Activated CD4-positive, alpha-beta T cell treated with anti-CD3 and anti-CD28 coated beads, Interleukin-2, Interleukin-6, amounts not matched to agents 100 ng/mL and 50 ng/mL, durations not matched to agents 16 hours and 8 hours (primary cell): ENCODE measurements around the gene CNNM1.

Source experiments
- DNase-seq: peaks from one replicate; pipeline ENCODE4 v3.0.0-alpha.2; 2020

Gene CNNM1

GRCh38 chr10:99329304-99329553 lies at the start of gene CNNM1:
TSS of gene CNNM1 (plus strand) at chr10:99329356. CDS start at chr10:99329388, 32 bp downstream.
- DNase-seq, result peak; percentile 48

DNA sequence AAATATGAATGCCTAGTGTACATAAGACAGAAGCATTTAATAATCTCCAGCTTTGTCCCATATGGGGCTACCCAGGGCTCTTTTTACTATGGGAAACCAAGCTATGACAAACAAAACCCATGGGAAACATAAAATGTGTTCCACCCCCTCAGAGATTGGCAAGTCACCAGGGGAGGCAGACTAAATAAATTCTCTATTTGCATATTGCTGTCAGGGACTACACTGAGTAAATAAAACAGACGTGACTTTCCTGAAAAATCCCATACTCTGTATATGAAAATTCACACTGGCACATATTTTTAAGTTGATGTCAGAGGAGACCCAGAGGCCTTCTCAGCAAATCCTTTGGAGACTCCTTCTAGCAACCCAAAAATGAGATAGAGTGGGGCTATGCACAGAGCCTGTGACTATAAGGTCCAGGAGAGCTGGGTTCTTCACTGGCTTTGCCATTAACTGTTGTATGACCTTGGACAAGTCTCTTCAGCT lies 49.5 kb upstream of the CNNM1 start:
- no peak for DNase-seq

GRCh38 chr10:99280472-99280871 lies 48.7 kb upstream of the CNNM1 start:
- no peak for DNase-seq

DNA sequence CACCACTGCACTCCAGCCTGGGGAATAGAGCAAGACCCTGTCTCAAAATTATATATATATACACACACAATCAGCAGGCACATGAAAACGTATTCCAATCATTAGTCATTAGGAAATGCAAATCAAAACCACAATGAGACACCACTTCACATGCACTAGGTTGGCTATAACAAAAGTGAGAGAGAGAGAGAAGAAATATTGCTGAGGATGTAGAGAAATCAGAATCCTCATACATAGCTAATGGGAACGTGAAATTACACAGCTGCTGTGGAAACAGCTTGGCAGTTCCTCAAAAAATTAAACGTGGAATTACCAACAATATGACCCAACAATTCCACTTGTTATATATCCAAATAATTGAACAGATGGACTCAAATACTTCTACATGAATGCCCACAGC lies 43.3 kb upstream of the CNNM1 start:
- no peak for DNase-seq

- no peak for DNase-seq
These were observed 38.9 kb upstream of the CNNM1 start for GRCh38 chr10:99290306-99290705.

DNA sequence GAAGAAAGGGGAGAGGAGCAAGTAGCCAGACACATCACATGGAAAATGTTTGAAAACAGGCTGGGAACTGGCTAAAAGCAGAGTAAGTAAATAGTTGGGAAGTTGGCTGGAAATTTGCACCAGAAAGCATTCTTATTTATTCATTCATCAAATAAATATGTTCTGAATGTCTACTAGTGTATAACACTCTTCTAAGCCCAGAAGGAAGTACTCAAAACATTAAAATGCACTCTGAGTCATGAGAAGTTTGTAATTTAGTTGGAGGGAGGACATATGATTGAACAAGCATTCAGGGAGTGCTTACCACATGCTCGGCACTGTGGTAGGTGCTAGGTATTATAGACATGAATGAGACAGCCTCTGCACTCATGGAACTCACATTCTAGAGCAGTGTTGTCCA lies 37.0 kb upstream of the CNNM1 start:
- DNase-seq, result no peak

GRCh38 chr10:99296605-99297004 lies 32.6 kb upstream of the CNNM1 start:
- DNase-seq, result no peak

DNA sequence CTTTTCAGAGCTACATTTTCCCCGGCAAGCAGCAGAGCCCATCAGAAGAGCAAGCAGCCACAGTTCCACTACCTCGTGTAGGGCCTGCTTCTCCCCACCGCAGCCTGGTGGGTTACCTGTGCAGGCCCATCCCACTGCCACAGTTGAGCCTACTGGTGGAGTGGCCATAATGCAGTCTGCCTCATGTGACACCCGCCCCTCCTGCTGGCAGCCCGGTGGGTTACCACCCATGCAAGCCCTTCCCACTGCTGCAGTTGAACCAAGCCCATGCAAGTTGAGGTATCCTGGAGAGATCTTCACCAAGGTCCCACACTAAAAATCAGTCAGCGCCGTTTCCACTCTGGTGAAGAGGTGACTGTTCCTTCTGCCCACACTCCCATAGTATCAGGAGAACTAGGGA lies 32.1 kb upstream of the CNNM1 start:
- DNase-seq, result no peak

DNA sequence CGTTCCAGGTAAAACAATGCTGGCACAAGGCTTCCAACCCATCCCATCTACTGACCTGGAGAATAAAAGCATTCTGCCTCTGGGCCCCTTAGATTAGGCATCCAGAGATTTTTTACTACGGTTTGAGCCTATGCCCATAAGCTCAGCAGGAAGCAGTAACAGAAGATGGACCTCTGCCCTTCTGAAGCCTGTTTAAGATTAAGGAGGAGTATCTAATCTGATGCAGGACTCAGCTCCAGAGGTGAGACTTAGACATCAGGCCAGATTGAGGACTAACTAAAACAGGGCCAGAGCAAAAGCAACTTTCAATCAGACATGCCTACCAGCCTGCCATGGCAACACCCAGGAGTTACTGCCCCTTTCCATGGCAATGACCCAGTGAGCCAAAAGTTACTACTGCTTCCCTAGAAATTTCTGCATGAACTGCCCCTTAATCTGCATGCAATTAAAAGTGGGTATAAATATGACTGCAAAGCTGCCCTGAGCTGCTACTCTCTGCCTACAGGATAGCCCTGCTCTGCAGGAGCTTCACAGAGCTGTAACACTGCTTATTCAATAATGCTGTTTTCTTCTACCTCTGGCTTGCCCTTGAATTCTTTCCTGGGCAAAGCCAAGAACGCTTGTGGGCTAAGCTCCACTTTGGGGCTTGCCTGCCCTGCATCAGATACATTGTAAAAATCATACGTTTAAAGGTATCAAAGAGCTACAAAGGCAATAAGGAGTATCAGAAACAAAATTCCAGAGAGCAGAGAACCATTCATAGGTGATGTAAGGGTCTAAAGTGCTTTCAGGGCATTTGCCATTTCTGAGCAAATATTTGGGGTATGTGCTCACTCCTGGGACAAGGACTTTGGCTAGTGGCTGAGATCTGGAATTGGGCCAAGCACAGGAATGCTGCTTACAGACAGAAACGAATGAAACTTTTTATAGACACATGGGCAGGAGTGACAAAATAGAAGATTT lies 25.0 kb upstream of the CNNM1 start:
- no peak for DNase-seq

GRCh38 chr10:99304862-99305229 lies 24.3 kb upstream of the CNNM1 start:
- no peak for DNase-seq

GRCh38 chr10:99312501-99312900 lies 16.7 kb upstream of the CNNM1 start:
- no peak for DNase-seq

DNA sequence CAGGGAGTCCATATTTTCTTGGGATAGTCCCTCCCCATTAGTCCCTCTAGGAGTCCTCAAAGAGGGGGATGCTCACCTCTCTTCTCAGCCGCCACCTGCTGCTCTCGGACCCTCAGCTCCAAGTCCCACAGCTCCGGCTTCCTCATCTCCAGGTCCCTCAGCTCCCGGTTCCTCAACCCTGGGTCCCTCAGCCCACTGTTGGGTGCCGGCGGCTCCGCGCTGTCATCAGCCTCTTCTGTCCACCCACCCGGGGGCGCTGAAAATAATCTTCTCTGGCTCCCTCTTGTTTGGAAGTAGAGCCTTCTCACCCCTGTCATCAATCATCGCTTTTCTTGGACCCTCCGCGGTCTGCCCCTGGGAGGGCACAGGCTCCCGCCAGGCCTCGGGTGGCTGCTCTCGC lies 13.3 kb upstream of the CNNM1 start:
- no peak for DNase-seq

DNA sequence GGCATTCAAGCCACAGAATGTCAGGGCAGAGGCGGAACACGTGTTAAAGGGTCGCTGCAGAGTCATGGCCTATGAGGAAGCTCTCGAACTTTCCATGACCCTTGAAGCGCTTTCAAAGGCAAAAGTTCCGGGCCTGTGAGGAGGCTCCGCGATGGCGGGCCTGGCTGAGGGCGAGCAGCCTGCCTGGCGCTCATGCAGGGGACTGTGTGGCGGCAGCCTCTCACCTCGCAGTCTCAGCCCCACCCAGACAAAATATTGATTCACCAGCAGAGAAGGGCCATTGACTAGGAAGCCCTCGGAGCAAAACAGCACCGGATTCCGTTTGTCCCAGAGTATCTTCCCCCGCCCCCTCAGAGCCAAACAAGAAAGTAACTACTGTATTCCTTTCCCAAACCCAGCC lies 12.8 kb upstream of the CNNM1 start:
- no peak for DNase-seq

DNA sequence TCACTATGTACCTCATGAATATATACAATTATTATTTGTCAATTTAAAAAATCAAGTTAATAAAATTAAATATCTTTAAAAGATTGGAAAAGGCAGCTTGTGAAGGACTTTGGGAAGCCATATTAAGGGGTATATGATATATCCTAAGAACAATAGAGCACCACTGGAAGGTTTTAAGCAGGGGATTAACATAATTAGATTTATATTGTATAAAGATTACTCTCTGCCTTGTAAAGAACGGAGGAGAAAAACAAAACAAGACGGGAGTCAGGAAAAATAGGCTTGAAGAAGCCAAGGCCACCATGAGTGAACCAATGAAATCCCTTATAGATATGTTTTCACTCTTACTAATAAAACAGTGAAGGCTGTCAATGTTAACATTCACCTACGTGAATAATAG lies 11.1 kb upstream of the CNNM1 start:
- no peak for DNase-seq

DNA sequence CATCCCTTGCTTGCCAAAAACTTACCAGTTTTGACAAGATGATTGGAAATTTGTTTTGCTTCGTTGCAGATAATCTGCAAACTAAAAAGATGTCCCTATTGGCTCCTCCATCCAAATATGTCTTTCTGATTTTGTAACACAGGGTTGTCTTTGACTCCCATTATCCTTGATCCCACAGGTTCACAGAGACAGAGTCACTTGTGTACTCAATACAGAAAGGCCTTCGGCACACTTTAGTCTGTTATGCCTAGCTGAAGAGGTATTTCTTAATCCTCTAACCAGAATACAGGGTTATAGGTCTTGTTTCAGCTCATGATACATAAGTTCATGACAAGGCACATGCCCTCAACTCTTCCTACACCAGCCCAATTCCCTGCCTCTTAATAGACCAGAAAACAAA lies 10.7 kb upstream of the CNNM1 start:
- DNase-seq, result no peak

GRCh38 chr10:99325281-99325680 lies 3.9 kb upstream of the CNNM1 start:
- no peak for DNase-seq

DNA sequence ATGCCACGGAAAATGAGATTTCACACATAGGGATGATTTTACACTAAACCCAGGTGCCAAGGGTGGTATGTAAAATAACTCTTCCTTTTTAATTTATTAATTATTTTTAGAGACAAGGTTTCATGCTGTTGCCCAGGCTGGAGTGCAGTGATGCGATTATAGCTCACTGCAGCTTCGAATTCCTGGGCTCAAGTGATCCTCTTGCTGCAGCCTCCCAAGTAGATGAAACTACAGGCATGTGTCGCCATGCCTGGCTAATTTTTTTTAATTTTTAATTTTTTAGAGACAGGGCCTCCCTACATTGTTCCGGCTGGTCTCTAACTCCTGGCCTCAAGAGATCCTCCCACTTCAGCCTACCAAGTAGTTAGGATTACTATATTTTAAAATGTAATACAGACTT lies 2.3 kb upstream of the CNNM1 start:
- no peak for DNase-seq

DNA sequence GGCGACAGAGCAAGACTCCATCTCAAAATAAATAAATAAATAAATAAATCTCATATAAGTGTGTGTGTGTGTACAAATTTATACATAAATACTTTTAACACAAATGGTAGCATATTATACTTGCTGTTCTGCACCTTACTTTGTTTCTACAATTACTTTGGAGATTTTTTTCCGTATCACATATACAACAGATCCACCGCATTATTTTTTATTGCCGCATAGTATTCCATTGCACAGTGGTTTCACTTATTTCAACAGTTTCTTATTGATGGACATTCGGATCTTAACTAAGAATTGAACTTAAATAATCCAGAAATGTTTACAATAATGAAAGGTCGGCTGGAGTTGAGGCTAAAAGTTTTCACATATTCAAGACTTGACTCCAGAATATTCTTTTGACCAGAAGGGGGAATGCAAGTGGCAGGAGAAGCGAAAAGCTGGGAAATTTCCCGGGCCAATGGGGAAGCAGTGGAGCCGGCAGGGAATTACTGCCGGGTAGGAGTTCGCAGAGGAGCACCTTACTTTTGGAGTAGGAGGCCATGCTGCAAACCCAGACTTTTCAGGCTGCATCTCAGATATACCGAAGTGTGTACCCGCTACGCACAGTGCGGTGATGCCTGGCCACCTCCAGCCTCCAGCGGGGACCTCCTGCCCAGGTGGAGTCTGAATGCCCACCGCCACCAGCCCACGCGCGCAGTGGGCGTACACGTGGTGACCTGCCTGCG lies 415 bp upstream of the CNNM1 start:
- no peak for DNase-seq

DNA sequence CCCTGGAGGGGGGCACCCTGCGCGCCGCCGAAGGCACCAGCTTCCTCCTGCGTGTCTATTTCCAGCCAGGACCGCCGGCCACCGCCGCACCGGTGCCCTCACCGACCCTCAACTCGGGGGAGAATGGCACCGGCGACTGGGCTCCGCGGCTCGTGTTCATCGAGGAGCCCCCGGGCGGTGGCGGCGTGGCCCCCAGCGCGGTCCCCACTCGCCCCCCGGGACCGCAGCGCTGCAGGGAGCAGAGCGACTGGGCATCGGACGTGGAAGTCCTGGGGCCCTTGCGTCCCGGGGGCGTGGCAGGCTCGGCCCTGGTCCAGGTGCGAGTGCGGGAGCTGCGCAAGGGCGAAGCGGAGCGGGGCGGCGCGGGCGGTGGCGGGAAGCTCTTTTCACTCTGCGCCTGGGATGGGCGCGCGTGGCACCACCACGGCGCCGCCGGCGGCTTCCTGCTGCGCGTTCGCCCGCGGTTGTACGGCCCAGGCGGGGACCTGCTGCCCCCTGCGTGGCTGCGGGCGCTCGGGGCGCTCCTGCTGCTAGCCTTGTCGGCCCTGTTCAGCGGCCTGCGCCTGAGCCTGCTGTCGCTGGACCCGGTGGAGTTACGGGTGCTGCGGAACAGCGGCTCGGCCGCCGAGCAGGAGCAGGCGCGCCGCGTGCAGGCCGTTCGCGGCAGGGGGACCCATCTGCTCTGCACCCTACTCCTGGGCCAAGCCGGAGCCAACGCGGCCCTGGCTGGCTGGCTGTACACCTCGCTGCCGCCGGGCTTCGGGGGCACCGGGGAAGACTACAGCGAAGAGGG lies 594 bp downstream of the CNNM1 start:
- DNase-seq, result peak; percentile 9

GRCh38 chr10:99330347-99330924 lies 1.3 kb downstream of the CNNM1 start:
- DNase-seq, result no peak

DNA sequence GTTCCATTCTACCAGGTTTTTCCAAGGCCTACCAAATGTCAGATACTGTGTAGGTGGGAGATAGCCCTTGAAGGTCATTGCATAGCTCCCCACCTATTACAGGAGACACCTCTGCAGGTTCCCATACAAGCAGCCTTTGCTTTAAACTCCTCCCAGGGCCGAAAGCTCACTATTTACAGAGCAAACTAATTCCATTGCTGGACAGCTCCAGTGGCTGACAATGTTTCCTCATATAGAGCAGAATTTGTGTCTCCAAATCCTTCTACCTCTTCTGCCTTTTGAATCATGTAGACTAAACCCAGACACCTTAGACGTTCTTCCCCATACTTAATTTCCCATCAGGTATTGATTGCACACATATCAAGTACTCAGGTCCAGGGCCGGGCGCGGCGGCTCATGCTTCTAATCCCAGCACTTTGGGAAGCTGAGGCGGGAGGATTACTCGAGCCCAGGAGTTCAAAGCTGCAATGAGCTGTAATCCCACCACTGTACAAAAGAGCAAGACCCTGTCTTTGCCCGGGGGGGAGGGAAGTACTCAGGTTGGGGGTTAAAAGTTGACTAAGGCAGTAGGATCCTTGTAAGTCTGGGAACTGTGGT lies 2.1 kb downstream of the CNNM1 start:
- DNase-seq, result no peak

DNA sequence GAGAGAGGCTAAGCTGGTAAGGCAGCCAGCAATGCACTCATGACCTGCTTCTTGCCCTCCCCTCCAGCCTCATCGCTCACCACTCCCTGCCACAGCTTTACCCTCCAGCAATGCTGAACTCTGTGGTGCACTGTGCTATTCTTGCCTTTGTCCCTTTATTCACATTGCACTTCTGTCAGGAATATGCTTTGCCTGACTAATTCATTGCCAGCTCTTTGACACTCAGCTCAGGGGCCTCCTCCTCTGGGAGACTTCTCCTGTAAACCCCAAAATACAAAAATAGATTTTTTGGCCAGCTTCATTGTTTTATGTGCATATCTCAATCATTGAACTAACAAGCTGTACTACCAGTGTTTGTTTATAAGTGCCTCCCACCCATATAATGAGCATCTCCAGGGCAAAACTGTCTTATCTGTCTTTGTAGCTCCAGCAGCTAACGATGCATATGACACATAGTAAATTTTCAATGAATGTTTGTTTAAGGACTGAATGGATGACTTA lies 8.2 kb downstream of the CNNM1 start:
- DNase-seq, result no peak

DNA sequence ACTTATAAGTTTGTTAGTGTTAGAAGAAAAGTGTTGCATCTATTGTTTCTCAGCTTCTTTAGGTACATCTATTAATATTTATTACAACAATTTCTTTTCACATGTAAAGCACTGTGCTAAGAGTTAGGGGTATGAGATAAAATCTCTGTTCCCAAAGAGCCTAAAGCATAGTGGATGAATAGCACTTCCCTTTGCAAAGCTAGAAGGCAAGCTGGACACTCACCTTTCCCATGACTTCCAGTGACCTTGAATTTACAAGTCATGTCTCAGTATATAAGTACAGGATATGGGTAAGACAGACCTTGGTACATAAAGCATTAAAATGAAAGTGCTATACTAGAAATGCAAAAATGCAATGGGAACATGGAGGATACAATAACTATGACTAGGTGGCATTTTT lies 8.7 kb downstream of the CNNM1 start:
- no peak for DNase-seq
